Breast epithelium (tissue), 4 donors: ENCODE results near the gene ZNF548. TPM values are rescaled to one million over a fixed set of nuclear protein-coding genes. Genes with fewer than 3 reads are reported as not detected.
"Not testable (repeated sequence)": the region's sequence is repeated elsewhere in the genome, so short reads cannot be mapped to it uniquely, and the experiment has no call there.

ENCODE experiments used
- DNase-seq, 2 donors: peaks; one replicate each; pipeline ENCODE4 v3.0.0-alpha.2; 2019; ENCODE audit warnings: low spot score in 2 of 2
- H3K27ac ChIP-seq, 2 donors: fragments of 200-600 bp; sonication (generic) in 1 of 2; one replicate each; pipeline ENCODE4 v1.5.1; 2016 to 2019; ENCODE audit warnings: mild to moderate bottlenecking in 1 of 2
- H3K27me3 ChIP-seq, 2 donors: fragments of 200-600 bp; sonication (generic) in 1 of 2; one replicate each; pipeline versions ENCODE4 v1.5.1 to v1.6.0; 2017 to 2019; ENCODE audit warnings: control low read depth in 1 of 2, mild to moderate bottlenecking in 1 of 2
- H3K36me3 ChIP-seq: fragments of 200-600 bp; one replicate; pipeline ENCODE4 v1.5.1; 2019
- H3K4me1 ChIP-seq, 2 donors: fragments of 200-600 bp; sonication (generic); one replicate each; pipeline ENCODE4 v1.5.1; 2016 to 2019; ENCODE audit warnings: control low read depth in 1 of 2
- H3K4me3 ChIP-seq, 3 donors: fragments of 200-600 bp; sonication (generic); 1 replicate in 2 of 3; 2 replicates in 1 of 3; pipeline ENCODE4 v1.5.1; 2016 to 2019; ENCODE audit warnings: mild to moderate bottlenecking in 3 of 3, moderate library complexity in 2 of 3
- H3K9me3 ChIP-seq, 2 donors: fragments of 200-600 bp; sonication (generic) in 1 of 2; one replicate each; pipeline ENCODE4 v1.5.1; 2016 to 2019; ENCODE audit warnings: control low read depth in 1 of 2
- CTCF ChIP-seq, 3 donors: fragments of 450-650 bp; IDR thresholded peaks; one replicate each; pipeline ENCODE4 v1.5.1; 2016 to 2017; ENCODE audit warnings: antibody characterized with exemption in 3 of 3, mild to moderate bottlenecking in 3 of 3, moderate library complexity in 3 of 3
- POLR2A ChIP-seq: fragments of 450-650 bp; IDR thresholded peaks from one replicate; pipeline ENCODE4 v1.6.1; 2016; ENCODE audit warnings: antibody characterized with exemption, mild to moderate bottlenecking, moderate library complexity
- POLR2AphosphoS5 ChIP-seq, 3 donors: sonication (generic); formaldehyde crosslinking; IDR thresholded peaks; one replicate each; pipeline ENCODE4 v1.6.1; 2017; ENCODE audit warnings: antibody characterized with exemption in 3 of 3
- intact Hi-C: fragments of 100-400 bp; cut with DNase I; formaldehyde crosslinking; loops from one replicate; pipeline ENCODE4 v1.15.1; 2023; ENCODE audit warnings: low total_unique reads
- total RNA-seq, 3 donors: library from RNA; depleted of rRNA; stranded (reverse); fragments of >200 nt; gene quantifications; one replicate each; pipeline ENCODE4 v1.1.0, GENCODE V29; 2016

The ZNF548 gene
- total RNA-seq, 3 donors from 2014 or later, result 23.6 to 34.5 (median 31.8) TPM

DNA sequence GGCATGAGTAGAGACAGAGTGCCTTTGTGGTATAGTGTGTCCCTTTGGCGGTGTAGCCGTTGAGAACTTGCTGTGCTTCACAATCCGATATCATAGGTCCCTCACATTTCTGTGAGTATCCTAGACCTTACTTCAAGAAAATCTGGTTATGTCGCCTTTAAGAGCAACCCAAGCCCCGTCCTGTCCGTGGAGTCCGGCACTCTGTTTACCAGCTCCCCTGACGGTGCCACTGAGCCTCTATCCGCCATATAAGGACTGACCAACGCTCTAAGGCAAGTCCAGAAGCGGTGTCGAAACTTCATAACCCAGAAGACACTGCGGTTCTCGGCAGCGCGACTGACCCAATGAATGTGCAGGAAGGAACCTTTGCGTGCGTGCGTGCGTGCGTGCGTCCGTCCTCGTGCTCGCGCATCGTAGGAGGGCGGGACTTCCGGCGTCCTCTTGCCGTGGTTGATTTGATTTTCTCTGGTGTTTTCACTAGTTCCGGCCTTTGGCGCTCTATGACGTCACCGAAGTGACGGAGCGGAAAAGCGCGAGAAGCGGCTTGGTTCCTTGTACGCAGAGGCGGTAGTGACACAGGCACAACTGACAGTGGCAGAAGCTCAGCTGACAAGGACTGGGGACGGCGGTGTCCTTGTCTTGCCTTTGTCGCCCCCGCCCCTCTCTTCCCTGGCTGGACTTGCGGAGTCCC lies 26.5 kb upstream of the ZNF548 start, which contains the start of the genes TRAPPC2B and ZNF547:
TSS of gene TRAPPC2B (plus strand) at position 555 of the 691 bp plus-strand sequence. CDS start 1,283 bp downstream, outside the sequence.
TSS of gene ZNF547 (plus strand) at position 555 of the 691 bp plus-strand sequence. CDS start 5,005 bp downstream, outside the sequence.
- peak within 1 kb of the TSS; percentile 94 to 99 for H3K27ac ChIP-seq
- peak within 1 kb of the TSS; percentile 82 to 93 (median 83) for H3K4me3 ChIP-seq
- intact Hi-C loops, result no loop called here
- H3K4me1 ChIP-seq, result no peaks in the 10 kb centered on the region
- TF ChIP-seq POLR2AphosphoS5 (IDR thresholded peaks at IDR 0.05) (peak; percentile 80 to 97 (median 87)), CTCF (IDR thresholded peaks at IDR 0.05) (no peak), POLR2A (peak; percentile 43)
- peak; percentile 99 to 100 for DNase-seq
- no peaks in the 10 kb centered on the region for H3K27me3 ChIP-seq
- H3K36me3 ChIP-seq, result no peaks in the 10 kb centered on the region
- H3K9me3 ChIP-seq, result peaks cover 21 to 30% of the 10 kb centered on the region in 2 donors

DNA sequence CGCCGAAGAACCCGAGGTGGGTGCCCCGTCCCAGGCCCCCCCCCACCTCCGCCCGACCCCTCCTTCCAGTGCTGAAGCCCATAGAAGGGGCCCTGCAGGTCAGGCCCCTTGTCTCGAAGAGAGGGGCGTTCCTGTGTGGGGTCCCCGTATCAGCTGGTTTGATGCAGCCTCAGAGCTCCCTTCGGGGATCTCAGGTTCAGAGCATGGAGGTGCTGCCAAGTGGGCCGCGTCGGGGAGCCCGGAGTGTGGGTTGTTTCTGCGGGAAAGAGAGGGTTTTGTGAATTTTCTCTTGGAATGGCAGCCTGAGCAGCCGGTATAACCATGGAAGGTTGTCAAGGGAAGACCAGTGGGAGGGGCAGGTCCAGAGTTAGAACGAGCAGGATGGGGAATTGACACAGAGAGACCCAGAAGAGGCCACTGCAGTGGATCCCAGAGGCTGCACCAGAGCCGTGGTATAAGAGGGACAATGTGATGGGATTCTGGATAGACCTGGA lies 25.9 kb upstream of the ZNF548 start:
- Histone ChIP-seq H3K4me1 (no peaks in the 10 kb centered on the region), H3K27ac (peak overlapping the region; percentile 94 to 99), H3K36me3 (no peaks in the 10 kb centered on the region), H3K27me3 (no peaks in the 10 kb centered on the region), H3K4me3 (peak overlapping the region; percentile 82 to 93 (median 83)), H3K9me3 (peaks cover 16 to 25% of the 10 kb centered on the region in 2 donors)
- intact Hi-C loops, result no loop called here
- DNase-seq, result no peak
- TF ChIP-seq POLR2A, result no peak
- TF ChIP-seq CTCF (IDR thresholded peaks at IDR 0.05), result no peak
- no peak for TF ChIP-seq POLR2AphosphoS5 (IDR thresholded peaks at IDR 0.05)

DNA sequence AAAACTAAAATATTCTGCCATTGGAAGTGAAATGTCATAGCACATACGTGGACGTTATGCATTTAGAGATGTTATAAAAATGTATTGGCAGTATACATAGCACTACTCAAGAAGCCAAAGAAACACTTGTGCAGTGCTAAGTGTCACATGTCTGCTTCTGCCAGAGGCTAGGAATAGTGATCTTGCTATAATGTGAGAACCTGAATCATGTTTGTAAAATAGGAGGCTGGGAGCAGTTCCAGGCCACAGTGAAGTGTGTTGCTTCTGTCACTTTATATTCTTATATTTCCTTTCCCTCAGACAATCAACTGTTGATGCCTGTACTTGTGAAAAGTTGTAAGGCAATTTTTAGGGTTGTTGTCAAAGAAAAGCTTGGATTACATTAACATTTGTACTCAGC lies 22.9 kb upstream of the ZNF548 start:
- no peaks in the 10 kb centered on the region for H3K36me3 ChIP-seq
- intact Hi-C loops, result no loop called here
- no peaks in the 10 kb centered on the region for H3K4me1 ChIP-seq
- peaks cover 0 to 10% of the 10 kb centered on the region in 2 donors for H3K9me3 ChIP-seq
- H3K27me3 ChIP-seq, result no peaks in the 10 kb centered on the region
- no peak for DNase-seq
- no peak overlapping the region for H3K27ac ChIP-seq
- TF ChIP-seq POLR2A, result no peak
- TF ChIP-seq CTCF (IDR thresholded peaks at IDR 0.05), result no peak
- TF ChIP-seq POLR2AphosphoS5 (IDR thresholded peaks at IDR 0.05), result no peak
- H3K4me3 ChIP-seq, result no peak overlapping the region

DNA sequence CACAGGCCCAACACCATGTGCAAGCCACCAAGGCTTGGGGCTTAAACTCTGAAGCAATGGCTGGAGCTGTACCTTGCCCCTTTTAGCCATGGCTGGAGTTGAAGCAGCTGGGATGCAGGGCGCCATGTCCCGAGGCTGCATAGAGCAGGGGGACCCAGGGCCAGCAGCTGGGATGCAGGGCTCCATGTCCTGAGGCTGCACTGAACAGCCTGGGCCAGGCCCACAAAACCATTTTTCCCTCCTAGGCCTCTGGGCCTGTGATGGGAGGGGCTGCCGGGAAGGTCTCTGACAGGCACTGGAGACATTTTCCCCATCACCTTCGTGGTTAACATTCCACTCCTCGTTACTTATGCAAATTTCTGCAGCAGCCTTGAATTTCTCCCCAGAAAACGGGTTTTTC lies 15.5 kb upstream of the ZNF548 start:
- Histone ChIP-seq H3K9me3 (peaks cover 37 to 45% of the 10 kb centered on the region in 2 donors), H3K4me3 (no peak overlapping the region), H3K4me1 (no peaks in the 10 kb centered on the region), H3K27me3 (no peaks in the 10 kb centered on the region), H3K27ac (no peak overlapping the region), H3K36me3 (peaks cover 7% of the 10 kb centered on the region)
- TF ChIP-seq POLR2A, result no peak
- TF ChIP-seq POLR2AphosphoS5 (IDR thresholded peaks at IDR 0.05), result no peak
- no peak for TF ChIP-seq CTCF (IDR thresholded peaks at IDR 0.05)
- no peak for DNase-seq
- intact Hi-C loops, result no loop called here

GRCh38 chr19:57374647-57375046 lies 15.0 kb upstream of the ZNF548 start:
- H3K9me3 ChIP-seq, result peaks cover 42 to 49% of the 10 kb centered on the region in 2 donors
- H3K36me3 ChIP-seq, H3K27ac ChIP-seq: not testable (repeated sequence)

More at GRCh38 chr19:57374647-57375046, 15.0 kb upstream of the ZNF548 start:
- H3K27me3 ChIP-seq, H3K4me3 ChIP-seq, DNase-seq, intact Hi-C loops, H3K4me1 ChIP-seq: not testable (repeated sequence)
